Measurements from ENCODE around the gene ZNF74.

ZNF74 gene

GRCh38 chr22:20418211-20418788 lies 24.3 kb downstream of the ZNF74 start (continued):
- TF ChIP-seq ZNF362 (tag by site-specific recombination; IDR thresholded peaks at IDR 0.05) (peak; percentile 100), ZNF169 (tag by site-specific recombination; IDR thresholded peaks at IDR 0.05) (no peak), ZNF521 (tag by site-specific recombination; IDR thresholded peaks at IDR 0.05) (no peak), ZBTB26 (tag by site-specific recombination; optimal IDR thresholded peaks at IDR 0.05) (peak; percentile 90), ZNF341 (tag by site-specific recombination; IDR thresholded peaks at IDR 0.05; ENCODE audit: low read depth) (peak; percentile 94), ZNF324 (tag by site-specific recombination; IDR thresholded peaks at IDR 0.05) (peak; percentile 81), ZFP69B (tag by site-specific recombination; IDR thresholded peaks at IDR 0.05) (peak; percentile 68; the same call in 1 of the 2 replicates), ZNF747 (tag by site-specific recombination; IDR thresholded peaks at IDR 0.05) (no peak), ZNF529 (tag by site-specific recombination; IDR thresholded peaks at IDR 0.05; ENCODE audit: insufficient replicate concordance) (no peak), ZNF692 (tag by site-specific recombination; IDR thresholded peaks at IDR 0.05) (peak; percentile 71), KLF8 (tag by site-specific recombination; IDR thresholded peaks at IDR 0.05) (peak; percentile 79; the same call in 1 of the 2 replicates), ZNF223 (tag by site-specific recombination; IDR thresholded peaks at IDR 0.05) (peak; percentile 72), ZSCAN30 (tag by site-specific recombination; IDR thresholded peaks at IDR 0.05) (peak; percentile 90), BCL11A (tag by site-specific recombination; IDR thresholded peaks at IDR 0.05; ENCODE audit: low read depth) (peak; percentile 80), GLIS1 (tag by site-specific recombination; IDR thresholded peaks at IDR 0.05) (peak; percentile 61), PATZ1 (tag by site-specific recombination; IDR thresholded peaks at IDR 0.05) (peak; percentile 70), SP2 (tag by site-specific recombination; IDR thresholded peaks at IDR 0.05) (peak; percentile 40; the same call in 1 of the 2 replicates)

- POLR2A ChIA-PET: no interaction called here
- H3K9me3 ChIP-seq (ENCODE audit: control insufficient read depth, insufficient read depth, low read depth, low read length): no peaks in the 10 kb centered on the region
- H3K27ac ChIP-seq (ENCODE audit: extremely low read depth, low read depth, low read length): no peak overlapping the region
- peaks cover 0 to 5% of the 10 kb centered on the region in 2 experiments; a peak in 1 of 3 replicates for H3K36me3 ChIP-seq (ENCODE audit: control insufficient read depth in 2 of 2, insufficient read depth in 1 of 2, low read length in 2 of 2)
- H3K4me3 ChIP-seq (ENCODE audit: low read depth, low read length): no peak overlapping the region
- CTCF ChIA-PET: interaction anchor here (0.6 to 4.5 kb wide), 8 partner anchors 12 to 152 kb away, joined by 3 to 133 read pairs (median 5); no protein-coding TSS in a partner anchor
- H3K4me1 ChIP-seq (ENCODE audit: control insufficient read depth, insufficient read depth, low read length): no peaks in the 10 kb centered on the region
- no peak for TF ChIP-seq CTCF (tag by site-specific recombination; IDR thresholded peaks at IDR 0.05)
- no peak for TF ChIP-seq WT1 (tag by site-specific recombination; IDR thresholded peaks at IDR 0.05)
- TF ChIP-seq PRDM4 (tag by site-specific recombination; IDR thresholded peaks at IDR 0.05): no peak
- TF ChIP-seq ZNF624 (tag by site-specific recombination; IDR thresholded peaks at IDR 0.05): no peak
- no peak for TF ChIP-seq ZBTB7A (tag by site-specific recombination; IDR thresholded peaks at IDR 0.05; ENCODE audit: low read depth)
- TF ChIP-seq ZNF692 (tag by site-specific recombination; IDR thresholded peaks at IDR 0.05): no peak
- TF ChIP-seq ZNF398 (tag by site-specific recombination; IDR thresholded peaks at IDR 0.05): no peak
Observed at GRCh38 chr22:20419664-20419951, 25.7 kb downstream of the ZNF74 start.

Data from HEK293 (cell line).